Cardiac fibroblast (primary cell): Measurements from ENCODE around the gene ABLIM1.

Experiments
- DNase-seq, 2 donors: peaks; one replicate each; pipeline versions ENCODE4 v3.0.0 to v3.0.0-alpha.2; 2010; ENCODE audit warnings: low read depth in 2 of 2
- H3K4me3 ChIP-seq, 2 donors: replicated peaks in 1 of 2; 1 replicate in 1 of 2; 2 replicates in 1 of 2; pipeline ENCODE4 v1.5.1; 2011; ENCODE audit warnings: low read depth in 2 of 2, low read length in 2 of 2, mild to moderate bottlenecking in 2 of 2, moderate library complexity in 1 of 2
- CTCF ChIP-seq: IDR thresholded peaks from one replicate; pipeline ENCODE4 v1.5.1; 2011; ENCODE audit warnings: low read depth, mild to moderate bottlenecking, low read length, inconsistent platforms

ABLIM1 gene

GRCh38 chr10:114471906-114472876 lies 185.9 kb downstream of the ABLIM1 start:
- TF ChIP-seq CTCF, result no peak
- no peak for DNase-seq

GRCh38 chr10:114470956-114471905 lies 186.8 kb downstream of the ABLIM1 start:
- no peak overlapping the region for H3K4me3 ChIP-seq
- peak; percentile 77 to 81 for DNase-seq
- peak; percentile 84 for TF ChIP-seq CTCF

More at GRCh38 chr10:114471906-114472876, 185.9 kb downstream of the ABLIM1 start:
- H3K4me3 ChIP-seq, result no peak overlapping the region

GRCh38 chr10:114470361-114470760 lies 187.7 kb downstream of the ABLIM1 start:
- H3K4me3 ChIP-seq, result no peak overlapping the region
- no peak for DNase-seq
- TF ChIP-seq CTCF, result no peak

GRCh38 chr10:114458955-114459354 lies 199.1 kb downstream of the ABLIM1 start:
- DNase-seq, result peak; percentile 38 to 48
- peak; percentile 38 for TF ChIP-seq CTCF
- H3K4me3 ChIP-seq, result no peak overlapping the region

- DNase-seq, result no peak
- TF ChIP-seq CTCF, result no peak
- no peak overlapping the region for H3K4me3 ChIP-seq
These were observed 199.7 kb downstream of the ABLIM1 start for GRCh38 chr10:114458216-114458920.

- H3K4me3 ChIP-seq, result no peak overlapping the region
- DNase-seq, result no peak
- no peak for TF ChIP-seq CTCF
These were observed 204.5 kb downstream of the ABLIM1 start for GRCh38 chr10:114453576-114453975.
